ENCODE results near the gene KCNT1.

- TF ChIP-seq CTCF (IDR thresholded peaks at IDR 0.05; ENCODE audit: extremely low read depth in 1 of 2, insufficient read depth in 1 of 2, low read depth in 1 of 2, low read length in 2 of 2) (no peak), POLR2A (IDR thresholded peaks at IDR 0.05; ENCODE audit: low read depth, low read length) (no peak), EZH2 (IDR thresholded peaks at IDR 0.05; ENCODE audit: borderline replicate concordance, low read depth, low read length, severe bottlenecking) (no peak), POLR2AphosphoS5 (IDR thresholded peaks at IDR 0.05; ENCODE audit: insufficient read depth, low read depth, low read length) (no peak), MAX (IDR thresholded peaks at IDR 0.05; ENCODE audit: insufficient read depth, insufficient read length) (no peak), GATA2 (IDR thresholded peaks at IDR 0.05; ENCODE audit: insufficient read depth, insufficient read length, low read depth, low read length) (no peak)
These were observed 41.6 kb upstream of the KCNT1 start for GRCh38 chr9:135660407-135660806.
